ENCODE results near the gene KIFC3.
"Not testable (repeated sequence)": the region's sequence is repeated elsewhere in the genome, so short reads cannot be mapped to it uniquely, and the experiment has no call there.

KIFC3 gene

DNA sequence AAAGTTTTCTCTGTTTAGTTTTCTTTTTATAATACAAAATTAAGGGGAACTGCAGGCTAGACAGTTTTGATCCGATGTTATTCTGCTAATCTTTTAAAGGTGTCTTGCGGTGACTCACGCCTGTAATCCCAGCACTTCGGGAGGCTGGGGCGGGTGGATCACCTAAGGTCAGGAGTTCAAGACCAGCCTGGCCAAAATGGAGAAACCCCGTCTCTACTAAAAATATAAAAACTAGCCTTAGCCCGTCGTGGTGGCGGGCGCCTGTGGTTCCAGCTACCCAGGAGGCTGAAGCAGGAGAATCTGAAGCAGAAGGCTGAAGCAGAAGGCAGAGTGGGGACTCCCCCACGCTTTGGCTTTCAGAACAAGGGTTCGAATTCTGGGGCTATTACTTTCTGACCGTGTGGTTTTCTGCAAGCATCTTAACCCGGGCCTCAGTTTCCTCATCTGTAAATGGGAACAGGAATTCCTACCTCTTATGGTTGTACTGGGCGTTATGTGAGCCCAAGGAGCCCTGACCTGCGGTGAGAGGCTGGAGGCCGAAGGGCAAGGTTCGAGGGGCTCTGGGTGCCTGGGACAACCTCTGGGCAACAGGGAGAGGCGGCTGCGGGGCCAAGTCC is 67.9 kb downstream of the KIFC3 start:
- no peak for DNase-seq

DNA sequence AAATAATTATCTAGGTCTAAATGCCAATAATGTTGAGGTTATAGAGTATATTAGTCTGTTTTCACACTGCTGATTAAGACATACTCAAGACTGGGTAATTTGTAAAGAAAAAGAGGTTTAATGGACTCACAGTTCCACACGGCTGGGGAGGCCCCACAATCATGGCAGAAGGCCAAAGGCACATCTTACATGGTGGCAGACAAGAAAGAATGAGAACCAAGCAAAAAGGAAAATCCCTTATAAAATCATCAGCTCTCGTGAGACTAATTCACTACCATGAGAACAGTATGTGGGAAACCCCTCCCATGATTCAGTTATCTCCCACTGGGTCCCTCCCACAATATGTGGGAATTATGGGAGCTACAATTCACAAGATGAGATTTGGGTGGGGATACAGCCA is 69.6 kb downstream of the KIFC3 start:
- DNase-seq, result no peak

DNA sequence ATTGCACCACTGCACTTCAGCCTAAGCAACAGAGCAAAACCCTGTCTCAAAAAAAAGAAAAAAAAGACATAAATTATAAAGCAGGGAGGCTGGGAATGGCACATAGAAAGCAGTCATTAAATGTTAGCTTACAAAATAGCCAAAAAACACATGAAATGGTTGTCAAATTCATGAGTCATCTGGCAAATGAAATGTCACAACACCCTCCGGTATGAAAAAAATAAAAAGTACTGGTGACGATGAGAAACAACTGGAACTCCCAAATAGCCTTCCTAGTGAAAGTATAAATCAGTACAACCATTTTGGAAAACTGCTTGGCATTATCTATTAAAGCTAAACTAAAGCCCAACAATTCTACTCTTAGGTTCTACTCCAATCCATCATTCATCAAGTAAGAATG is 70.3 kb downstream of the KIFC3 start:
- DNase-seq, result no peak

DNA sequence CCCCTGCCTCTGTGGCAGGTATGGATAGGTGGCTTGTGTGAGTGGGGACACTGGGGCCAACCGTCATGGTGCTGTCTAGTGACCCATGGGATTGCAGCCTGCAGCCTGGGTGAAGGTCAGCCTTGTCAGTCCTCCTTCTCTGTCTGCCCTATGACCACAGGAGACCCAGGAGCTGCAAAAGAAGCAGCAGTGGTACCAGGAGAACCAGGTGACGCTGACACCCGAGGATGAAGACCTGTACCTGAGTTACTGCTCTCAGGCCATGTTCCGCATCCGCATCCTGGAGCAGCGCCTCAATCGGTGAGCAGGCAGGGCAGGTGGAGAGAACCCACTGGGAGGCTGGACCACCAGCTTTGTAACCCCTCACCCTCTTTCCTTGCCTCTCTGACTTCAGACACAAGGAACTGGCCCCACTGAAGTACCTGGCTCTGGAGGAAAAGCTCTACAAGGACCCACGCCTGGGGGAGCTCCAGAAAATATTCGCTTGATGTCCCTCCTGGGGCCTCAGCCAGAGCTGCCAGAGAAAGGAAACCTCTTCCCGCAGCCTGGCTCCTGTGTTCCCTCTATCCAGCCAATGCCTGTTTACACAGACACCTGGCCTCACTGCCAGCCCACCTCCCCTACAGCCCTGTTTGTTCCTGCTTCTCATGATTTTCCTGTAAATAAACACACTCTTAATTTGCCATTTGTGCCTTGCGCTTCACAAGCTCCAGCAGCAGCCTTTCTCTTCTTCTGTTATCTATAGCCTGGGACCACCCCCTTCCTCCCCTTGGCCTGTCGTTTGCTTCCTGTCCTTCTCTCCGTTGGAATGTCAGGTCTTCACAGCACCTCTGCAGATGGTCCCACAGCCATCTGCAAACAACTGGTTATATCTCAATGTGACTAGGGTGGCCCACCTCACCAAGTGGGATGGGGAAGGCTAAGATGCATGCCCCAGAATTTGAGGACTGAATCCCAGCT is 71.2 kb downstream of the KIFC3 start:
- no peak for DNase-seq

DNA sequence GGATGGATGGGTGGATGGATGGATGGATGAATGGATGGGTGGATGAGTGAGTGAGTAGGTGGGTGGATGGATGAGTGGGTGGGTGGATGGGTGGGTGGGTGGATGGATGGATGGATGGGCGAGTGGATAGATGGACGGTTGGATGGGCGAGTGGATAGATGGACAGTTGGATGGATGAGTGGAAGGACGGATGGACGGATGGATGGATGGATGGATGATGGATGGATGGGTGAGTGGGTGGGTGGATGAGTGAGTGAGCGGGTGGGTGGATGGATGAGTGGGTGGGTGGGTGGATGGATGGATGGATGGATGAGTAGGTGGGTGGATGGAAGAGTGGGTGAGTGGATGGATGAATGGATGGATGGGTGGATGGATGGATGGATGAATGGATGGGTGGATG is 72.4 kb downstream of the KIFC3 start:
- DNase-seq, result not testable (repeated sequence)

DNA sequence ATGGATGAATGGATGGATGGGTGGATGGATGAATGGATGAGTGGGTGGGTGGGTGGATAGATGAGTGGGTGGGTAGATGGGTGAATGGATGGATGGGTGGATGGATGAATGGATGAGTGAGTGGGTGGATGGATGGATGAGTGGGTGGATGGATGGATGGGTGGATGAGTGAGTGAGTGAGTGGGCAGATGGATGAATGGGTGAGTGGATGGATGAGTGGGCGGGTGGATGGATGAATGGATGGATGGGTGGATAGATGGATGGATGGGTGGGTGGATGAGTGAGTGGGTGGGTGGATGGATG is 73.2 kb downstream of the KIFC3 start:
- no peak for DNase-seq

- DNase-seq, result no peak
These were observed 73.7 kb downstream of the KIFC3 start for GRCh38 chr16:57728336-57729181.

- no peak for DNase-seq
These were observed 74.7 kb downstream of the KIFC3 start for GRCh38 chr16:57727610-57728009.

- DNase-seq, result no peak
These were observed 75.8 kb downstream of the KIFC3 start for GRCh38 chr16:57726433-57726947.

GRCh38 chr16:57725976-57726375 is 76.3 kb downstream of the KIFC3 start:
- no peak for DNase-seq

DNA sequence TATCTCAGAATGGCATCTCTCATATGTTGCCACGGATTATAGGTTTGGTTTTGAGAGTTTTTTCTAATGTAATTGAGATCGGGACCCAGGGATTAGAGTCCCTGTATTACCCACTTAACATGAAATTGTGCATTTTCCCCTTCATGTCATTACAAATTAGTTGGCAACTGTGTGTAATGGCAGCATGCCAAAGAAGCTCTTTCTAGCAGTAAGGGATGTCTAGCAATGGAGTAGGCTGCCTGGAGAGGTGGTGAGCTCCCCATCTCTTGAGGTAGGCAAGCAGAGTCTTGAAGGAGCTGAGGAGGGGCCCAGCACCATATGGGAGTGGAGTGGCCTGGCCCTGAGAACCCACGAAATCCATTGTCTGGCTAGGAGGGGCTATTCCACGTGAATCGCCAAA is 76.7 kb downstream of the KIFC3 start:
- no peak for DNase-seq

GRCh38 chr16:57725151-57725550 is 77.1 kb downstream of the KIFC3 start:
- DNase-seq, result no peak

DNA sequence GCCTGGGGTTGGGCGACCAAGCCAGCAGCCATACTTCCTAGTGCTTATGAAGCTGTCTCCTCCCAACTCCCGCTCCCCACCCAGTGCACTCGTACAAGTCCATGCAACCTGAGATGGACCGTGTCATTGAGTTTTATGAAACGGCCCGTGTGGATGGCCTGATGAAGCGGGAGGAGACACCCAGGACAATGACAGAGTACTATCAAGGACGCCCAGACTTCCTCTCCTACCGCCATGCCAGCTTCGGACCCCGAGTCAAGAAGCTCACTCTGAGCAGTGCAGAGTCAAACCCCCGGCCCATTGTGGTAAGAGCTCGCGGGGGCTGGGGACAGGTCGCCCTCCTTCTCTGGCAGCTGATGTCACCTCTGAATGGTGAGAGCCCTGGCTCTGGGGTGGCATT is 77.8 kb downstream of the KIFC3 start:
- no peak for DNase-seq

DNA sequence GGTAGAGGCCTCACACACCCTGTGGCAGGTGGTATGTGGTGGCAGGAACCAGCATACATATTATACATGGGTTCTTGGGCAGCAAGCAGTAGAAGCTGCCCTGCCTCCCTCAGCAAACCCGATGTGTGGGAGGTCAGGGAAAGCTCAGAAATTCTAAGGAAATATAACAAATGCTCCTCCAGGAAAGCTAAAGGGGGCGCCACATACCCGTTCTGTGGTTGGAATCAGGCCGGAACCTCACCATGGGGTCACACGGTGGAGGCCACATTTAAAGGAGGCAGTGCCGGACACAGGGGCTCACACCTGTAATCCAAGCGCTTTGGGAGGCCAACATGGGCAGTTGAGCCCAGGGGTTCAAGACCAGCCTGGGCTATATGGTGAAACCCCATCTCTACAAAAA is 79.1 kb downstream of the KIFC3 start:
- DNase-seq, result no peak

- DNase-seq, result no peak
These were observed 79.6 kb downstream of the KIFC3 start for GRCh38 chr16:57722651-57723050.

DNA sequence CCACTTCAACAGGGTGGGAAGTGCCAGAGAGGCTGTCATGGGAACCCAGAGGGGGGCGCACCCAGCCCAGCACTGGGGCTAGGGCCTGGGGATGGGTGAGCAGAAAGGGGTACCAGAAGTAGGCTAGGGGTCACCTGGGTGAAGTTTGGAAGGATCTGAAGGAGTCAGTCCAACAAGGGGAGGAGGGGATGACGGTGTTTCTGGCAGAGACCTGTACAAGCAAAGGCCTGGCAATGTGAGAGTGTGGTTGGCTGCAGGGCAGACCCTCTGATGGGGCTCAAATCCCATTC is 80.1 kb downstream of the KIFC3 start:
- DNase-seq, result no peak

- DNase-seq, result no peak
These were observed 80.7 kb downstream of the KIFC3 start for GRCh38 chr16:57721356-57722209.

GRCh38 chr16:57720142-57720575 is 82.1 kb downstream of the KIFC3 start:
- peak; percentile 60 for DNase-seq

- no peak for DNase-seq
These were observed 88.2 kb downstream of the KIFC3 start for GRCh38 chr16:57714047-57714446.

GRCh38 chr16:57713596-57713995 is 88.7 kb downstream of the KIFC3 start:
- no peak for DNase-seq

DNA sequence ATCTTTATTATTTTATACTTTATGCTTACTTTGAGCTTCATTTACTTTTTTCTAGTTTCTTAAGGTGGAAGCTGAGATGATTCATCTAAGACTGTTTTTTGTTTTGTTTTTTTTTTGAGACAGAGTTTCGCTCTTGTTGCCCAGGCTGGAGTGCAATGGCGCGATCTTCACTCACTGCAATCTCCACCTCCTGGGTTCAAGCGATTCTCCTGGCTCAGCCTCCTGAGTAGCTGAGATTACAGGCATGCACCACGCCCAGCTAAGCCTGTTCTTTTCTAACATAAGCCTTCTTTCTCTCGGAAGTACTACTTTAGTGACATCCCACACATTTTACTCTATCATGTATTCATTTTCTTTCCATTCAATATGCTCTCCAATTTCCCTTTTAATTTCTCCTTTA is 89.7 kb downstream of the KIFC3 start:
- DNase-seq, result not testable (repeated sequence)

DNA sequence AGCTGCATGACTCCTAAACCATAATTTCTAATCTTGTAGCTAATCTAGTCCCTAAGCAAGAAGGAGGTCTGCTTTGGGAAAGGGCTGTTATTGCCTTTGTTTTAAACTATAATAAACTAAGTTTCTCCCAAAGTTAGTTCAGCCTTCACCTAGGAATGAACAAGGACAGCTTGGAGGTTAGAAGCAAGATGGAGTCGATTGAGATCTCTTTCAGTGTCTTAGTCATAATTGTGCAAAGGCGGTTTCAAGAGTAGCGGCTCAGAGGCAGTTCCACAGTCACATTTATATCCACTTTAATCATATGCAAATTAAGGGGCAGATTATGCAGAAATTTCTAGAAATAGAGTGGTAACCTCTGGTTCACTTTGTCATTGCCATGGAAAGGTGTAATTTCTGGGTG is 90.3 kb downstream of the KIFC3 start:
- no peak for DNase-seq

GRCh38 chr16:57711346-57711745 is 90.9 kb downstream of the KIFC3 start:
- DNase-seq, result no peak

All from activated CD4-positive, alpha-beta T cell treated with anti-CD3 and anti-CD28 coated beads, Interleukin-2, Interleukin-6, amounts not matched to agents 100 ng/mL and 50 ng/mL, durations not matched to agents 16 hours and 8 hours (primary cell).